ENCODE measurements around the gene NAV2.

GRCh38 chr11:19959210-19959609, 246.6 kb downstream of the NAV2 start:
- TF ChIP-seq POLR2A (IDR thresholded peaks at IDR 0.05; ENCODE audit: extremely low read depth, insufficient read length), result no peak
- TF ChIP-seq CTCF (IDR thresholded peaks at IDR 0.05; ENCODE audit: low read depth, low read length), result no peak

Data from NB4 (cell line).